ENCODE measurements around the gene STK26. TPM values are rescaled to one million over a fixed set of nuclear protein-coding genes. Genes with fewer than 3 reads are reported as not detected.
"Not testable (repeated sequence)": the region's sequence is repeated elsewhere in the genome, so short reads cannot be mapped to it uniquely, and the experiment has no call there.

The STK26 gene
- total and polyA plus RNA-seq, 2 donors = 48.1 to 79.0 TPM

GRCh38 chrX:132004728-132005127 lies 18.4 kb upstream of the STK26 start:
- DNase-seq (ENCODE audit: low read depth in 6 of 9, low spot score in 9 of 9) = no peak
- Histone ChIP-seq H3K9me3 (ENCODE audit: control insufficient read depth in 2 of 2, insufficient read depth in 1 of 2, low read length in 1 of 2) (no peaks in the 10 kb centered on the region), H3K36me3 (ENCODE audit: control insufficient read depth in 2 of 2, insufficient read depth in 2 of 2, low read length in 1 of 2) (no peaks in the 10 kb centered on the region), H3K4me1 (ENCODE audit: control insufficient read depth in 2 of 2, insufficient read depth in 2 of 2, low read length in 2 of 2) (no peaks in the 10 kb centered on the region), H3K4me3 (ENCODE audit: low read length in 2 of 2) (no peak overlapping the region), H3K27me3 (ENCODE audit: control insufficient read depth in 2 of 2, insufficient read depth in 1 of 2, low read length in 1 of 2) (peaks cover 0 to 2% of the 10 kb centered on the region in 2 donors), H3K27ac (ENCODE audit: low read depth in 1 of 2, low read length in 1 of 2) (no peak overlapping the region)
- WGBS = 95% methylated on average over 4 of the region's 4 CpGs

- Histone ChIP-seq H3K4me3 (ENCODE audit: low read length in 2 of 2) (no peak overlapping the region), H3K4me1 (ENCODE audit: control insufficient read depth in 2 of 2, insufficient read depth in 2 of 2, low read length in 2 of 2) (no peaks in the 10 kb centered on the region), H3K27me3 (ENCODE audit: control insufficient read depth in 2 of 2, insufficient read depth in 1 of 2, low read length in 1 of 2) (peaks cover 0 to 2% of the 10 kb centered on the region in 2 donors), H3K27ac (ENCODE audit: low read depth in 1 of 2, low read length in 1 of 2) (no peak overlapping the region), H3K36me3 (ENCODE audit: control insufficient read depth in 2 of 2, insufficient read depth in 2 of 2, low read length in 1 of 2) (no peaks in the 10 kb centered on the region), H3K9me3 (ENCODE audit: control insufficient read depth in 2 of 2, insufficient read depth in 1 of 2, low read length in 1 of 2) (no peaks in the 10 kb centered on the region)
- WGBS = 98% methylated on average over 3 of the region's 3 CpGs
- DNase-seq (ENCODE audit: low read depth in 6 of 9, low spot score in 9 of 9) = no peak
Measured at GRCh38 chrX:132009350-132009749, 13.8 kb upstream of the STK26 start.

- not testable (repeated sequence) for H3K9me3 ChIP-seq (ENCODE audit: control insufficient read depth in 2 of 2, insufficient read depth in 1 of 2, low read length in 1 of 2); H3K36me3 ChIP-seq (ENCODE audit: control insufficient read depth in 2 of 2, insufficient read depth in 2 of 2, low read length in 1 of 2); DNase-seq (ENCODE audit: low read depth in 6 of 9, low spot score in 9 of 9); H3K4me1 ChIP-seq (ENCODE audit: control insufficient read depth in 2 of 2, insufficient read depth in 2 of 2, low read length in 2 of 2); H3K4me3 ChIP-seq (ENCODE audit: low read length in 2 of 2); H3K27ac ChIP-seq (ENCODE audit: low read depth in 1 of 2, low read length in 1 of 2); H3K27me3 ChIP-seq (ENCODE audit: control insufficient read depth in 2 of 2, insufficient read depth in 1 of 2, low read length in 1 of 2)
- 97% methylated on average over 2 of the region's 2 CpGs for WGBS
Measured at GRCh38 chrX:132010213-132010612, 12.9 kb upstream of the STK26 start.

DNA sequence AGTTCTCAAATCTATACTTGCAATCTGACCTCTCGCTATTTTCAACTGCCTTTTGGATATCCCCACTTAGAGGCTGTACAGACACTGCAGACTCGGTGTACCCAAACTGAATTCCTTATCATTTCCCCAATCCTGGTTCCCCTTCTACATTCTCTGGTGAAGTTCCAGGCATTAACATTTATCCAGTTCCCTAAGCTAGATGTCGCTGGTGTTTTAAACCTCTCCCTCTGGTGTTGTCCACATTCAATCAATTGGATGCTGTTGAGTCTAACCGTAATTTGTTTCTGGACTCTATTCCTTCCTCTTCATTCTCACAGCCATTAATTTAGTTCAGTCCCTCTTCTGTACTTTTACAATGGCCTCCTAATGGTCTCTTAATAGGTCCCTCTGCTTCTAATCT lies 7.2 kb upstream of the STK26 start:
- Histone ChIP-seq H3K4me1 (ENCODE audit: control insufficient read depth in 2 of 2, insufficient read depth in 2 of 2, low read length in 2 of 2) (peaks cover 6 to 10% of the 10 kb centered on the region in 2 donors), H3K27me3 (ENCODE audit: control insufficient read depth in 2 of 2, insufficient read depth in 1 of 2, low read length in 1 of 2) (no peaks in the 10 kb centered on the region), H3K4me3 (ENCODE audit: low read length in 2 of 2) (no peak overlapping the region), H3K27ac (ENCODE audit: low read depth in 1 of 2, low read length in 1 of 2) (no peak overlapping the region), H3K9me3 (ENCODE audit: control insufficient read depth in 2 of 2, insufficient read depth in 1 of 2, low read length in 1 of 2) (no peaks in the 10 kb centered on the region), H3K36me3 (ENCODE audit: control insufficient read depth in 2 of 2, insufficient read depth in 2 of 2, low read length in 1 of 2) (no peaks in the 10 kb centered on the region)
- no peak for DNase-seq (ENCODE audit: low read depth in 6 of 9, low spot score in 9 of 9)
- 81% methylated on average over 4 of the region's 4 CpGs for WGBS

DNA sequence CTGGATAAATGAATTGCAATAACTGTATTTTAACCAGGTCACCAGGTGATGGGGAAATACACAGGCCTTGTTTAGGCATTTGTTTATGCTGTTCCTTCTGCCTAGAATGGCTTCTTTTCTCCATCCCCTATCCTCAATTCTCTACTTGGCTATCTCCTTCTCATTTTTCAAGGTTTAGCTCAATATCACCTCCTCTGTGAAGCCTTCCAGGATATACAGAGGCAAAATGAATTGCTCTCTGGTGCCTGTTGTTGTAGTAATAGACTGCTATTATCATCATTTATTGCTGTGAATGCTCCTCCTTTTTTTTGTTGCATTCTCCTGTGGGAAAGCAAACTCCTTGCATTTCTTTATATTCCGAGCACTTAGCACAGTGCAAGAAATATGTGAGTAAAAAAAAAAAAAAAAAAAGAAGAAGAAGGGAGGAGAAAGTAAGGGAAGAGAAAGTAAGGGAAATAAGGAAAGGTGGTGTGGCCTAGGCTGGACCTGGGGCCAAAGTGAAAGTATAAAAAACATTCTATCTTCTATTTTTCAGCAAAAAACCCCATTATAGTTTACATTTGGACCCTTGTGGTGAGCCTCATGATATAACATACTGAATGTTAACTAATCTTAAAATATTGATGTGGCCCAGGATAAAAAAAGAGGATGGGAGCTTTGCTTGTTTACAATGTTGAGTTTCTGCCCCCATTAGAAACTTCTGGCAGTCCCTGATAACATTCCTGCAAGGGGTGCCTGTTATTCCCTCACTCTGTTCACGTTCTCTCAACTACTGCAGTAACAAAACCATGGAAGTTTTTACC lies 6.3 kb upstream of the STK26 start:
- Histone ChIP-seq H3K27ac (ENCODE audit: low read depth in 1 of 2, low read length in 1 of 2) (peak overlapping the region in 1 of 2 donors; percentile 72), H3K36me3 (ENCODE audit: control insufficient read depth in 2 of 2, insufficient read depth in 2 of 2, low read length in 1 of 2) (no peaks in the 10 kb centered on the region), H3K9me3 (ENCODE audit: control insufficient read depth in 2 of 2, insufficient read depth in 1 of 2, low read length in 1 of 2) (no peaks in the 10 kb centered on the region), H3K27me3 (ENCODE audit: control insufficient read depth in 2 of 2, insufficient read depth in 1 of 2, low read length in 1 of 2) (no peaks in the 10 kb centered on the region), H3K4me3 (ENCODE audit: low read length in 2 of 2) (no peak overlapping the region), H3K4me1 (ENCODE audit: control insufficient read depth in 2 of 2, insufficient read depth in 2 of 2, low read length in 2 of 2) (peaks cover 6 to 10% of the 10 kb centered on the region in 2 donors)
- WGBS = 48% methylated on average over 2 of the region's 2 CpGs
- DNase-seq (ENCODE audit: low read depth in 6 of 9, low spot score in 9 of 9) = no peak

- Histone ChIP-seq H3K4me3 (ENCODE audit: low read length in 2 of 2) (no peak overlapping the region), H3K9me3 (ENCODE audit: control insufficient read depth in 2 of 2, insufficient read depth in 1 of 2, low read length in 1 of 2) (no peaks in the 10 kb centered on the region), H3K27ac (ENCODE audit: low read depth in 1 of 2, low read length in 1 of 2) (peak overlapping the region; percentile 42 to 72), H3K4me1 (ENCODE audit: control insufficient read depth in 2 of 2, insufficient read depth in 2 of 2, low read length in 2 of 2) (peaks cover 6 to 10% of the 10 kb centered on the region in 2 donors), H3K36me3 (ENCODE audit: control insufficient read depth in 2 of 2, insufficient read depth in 2 of 2, low read length in 1 of 2) (no peaks in the 10 kb centered on the region), H3K27me3 (ENCODE audit: control insufficient read depth in 2 of 2, insufficient read depth in 1 of 2, low read length in 1 of 2) (peaks cover 0 to under 1% of the 10 kb centered on the region in 2 donors)
- peak in 2 of 9 donors; percentile 11 to 41 for DNase-seq (ENCODE audit: low read depth in 6 of 9, low spot score in 9 of 9)
- 100% methylated on average over 1 of the region's 1 CpG for WGBS
Measured at GRCh38 chrX:132017431-132018185, 5.5 kb upstream of the STK26 start.

- no peaks in the 10 kb centered on the region for H3K9me3 ChIP-seq (ENCODE audit: control insufficient read depth in 2 of 2, insufficient read depth in 1 of 2, low read length in 1 of 2)
- DNase-seq (ENCODE audit: low read depth in 6 of 9, low spot score in 9 of 9) = peak in 5 of 9 donors; percentile 7 to 60 (median 23)
- no peaks in the 10 kb centered on the region for H3K36me3 ChIP-seq (ENCODE audit: control insufficient read depth in 2 of 2, insufficient read depth in 2 of 2, low read length in 1 of 2)
- WGBS = under 1% methylated on average over 24 of the region's 24 CpGs
- peaks cover 4 to 5% of the 10 kb centered on the region in 2 donors for H3K4me1 ChIP-seq (ENCODE audit: control insufficient read depth in 2 of 2, insufficient read depth in 2 of 2, low read length in 2 of 2)
- H3K27ac ChIP-seq (ENCODE audit: low read depth in 1 of 2, low read length in 1 of 2) = peak overlapping the region; percentile 83 to 87
- peaks cover 0 to 14% of the 10 kb centered on the region in 2 donors for H3K27me3 ChIP-seq (ENCODE audit: control insufficient read depth in 2 of 2, insufficient read depth in 1 of 2, low read length in 1 of 2)
- peak overlapping the region; percentile 73 to 83 for H3K4me3 ChIP-seq (ENCODE audit: low read length in 2 of 2)
Measured at GRCh38 chrX:132022198-132022966, 720 bp upstream of the STK26 start.

DNA sequence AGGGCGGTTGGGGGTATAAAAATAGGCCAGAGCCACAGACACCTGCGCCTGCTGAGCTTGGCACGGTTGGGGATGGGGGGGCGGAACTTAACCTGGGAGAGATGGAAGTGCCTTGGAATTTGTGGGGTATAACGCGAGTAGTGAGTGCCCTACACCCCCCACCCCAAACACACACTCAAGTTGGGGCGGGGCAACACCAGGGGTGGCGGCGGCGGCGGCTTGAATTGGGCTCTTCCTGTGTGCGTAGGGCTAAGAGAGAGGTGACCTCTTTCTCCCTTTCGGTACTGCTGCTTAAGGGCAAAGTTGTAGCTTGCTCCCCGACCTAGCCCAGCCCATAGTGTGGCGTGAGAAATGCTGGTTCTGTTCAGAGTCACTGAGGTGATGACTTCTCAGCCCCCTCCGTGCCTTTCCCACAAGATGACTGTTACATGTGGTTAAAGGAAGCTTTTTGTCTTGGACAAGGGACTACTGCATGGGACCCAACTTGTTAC lies 839 bp downstream of the STK26 start:
- Histone ChIP-seq H3K36me3 (ENCODE audit: control insufficient read depth in 2 of 2, insufficient read depth in 2 of 2, low read length in 1 of 2) (no peaks in the 10 kb centered on the region), H3K27me3 (ENCODE audit: control insufficient read depth in 2 of 2, insufficient read depth in 1 of 2, low read length in 1 of 2) (peaks cover 0 to 14% of the 10 kb centered on the region in 2 donors), H3K9me3 (ENCODE audit: control insufficient read depth in 2 of 2, insufficient read depth in 1 of 2, low read length in 1 of 2) (no peaks in the 10 kb centered on the region), H3K4me1 (ENCODE audit: control insufficient read depth in 2 of 2, insufficient read depth in 2 of 2, low read length in 2 of 2) (no peaks in the 10 kb centered on the region), H3K4me3 (ENCODE audit: low read length in 2 of 2) (peak overlapping the region; percentile 73 to 83), H3K27ac (ENCODE audit: low read depth in 1 of 2, low read length in 1 of 2) (peak overlapping the region; percentile 87 to 93)
- DNase-seq (ENCODE audit: low read depth in 6 of 9, low spot score in 9 of 9) = peak in 6 of 9 donors; percentile 17 to 68 (median 36)
- WGBS = under 1% methylated on average over 16 of the region's 16 CpGs
